Kidney epithelial cell (primary cell): ENCODE data around the gene TRPV5. TPM values are rescaled to one million over a fixed set of nuclear protein-coding genes. Genes with fewer than 3 reads are reported as not detected.

ENCODE experiments used
- DNase-seq: peaks from one replicate; pipeline ENCODE4 v3.0.0-alpha.2; 2010; ENCODE audit warnings: low read depth
- H3K27me3 ChIP-seq: 2 replicates; pipeline ENCODE4 v1.6.0; 2011; ENCODE audit warnings: low read length; ENCODE audit not compliant: control insufficient read depth, insufficient read depth
- H3K36me3 ChIP-seq: 2 replicates; pipeline ENCODE4 v1.5.1; 2011; ENCODE audit warnings: low read length; ENCODE audit not compliant: control insufficient read depth, insufficient read depth
- H3K4me3 ChIP-seq: 2 replicates; pipeline ENCODE4 v1.5.1; 2011; ENCODE audit warnings: low read depth, mild to moderate bottlenecking, control low read depth, low read length
- CTCF ChIP-seq: IDR thresholded peaks from 2 replicates; pipeline ENCODE4 v1.5.1; 2011; ENCODE audit warnings: mild to moderate bottlenecking, moderate library complexity, low read length, control low read depth, inconsistent platforms; ENCODE audit not compliant: insufficient read depth, poor library complexity, severe bottlenecking
- total RNA-seq: library from RNA; depleted of rRNA; stranded (reverse); fragments of >200 nt; gene quantifications from 2 replicates; pipeline ENCODE4 v1.2.3, GENCODE V29; 2015

The TRPV5 gene
- total RNA-seq, 1 donor from 2014 or later, result not detected

GRCh38 chr7:142939226-142939910 lies 5.8 kb upstream of the TRPV5 start, which contains the start of gene LLCFC1:
Gene LLCFC1, plus strand, starts transcription at chr7:142939484. Its CDS starts 138 bp downstream, at chr7:142939622.
- TF ChIP-seq CTCF, result peak; percentile 9
- no peak for DNase-seq
- no peaks in the 10 kb centered on the region for H3K27me3 ChIP-seq
- no peak within 1 kb of the TSS for H3K4me3 ChIP-seq
- H3K36me3 ChIP-seq, result no peaks in the 10 kb centered on the region

GRCh38 chr7:142938611-142939010 lies 5.1 kb upstream of the TRPV5 start:
- no peak for TF ChIP-seq CTCF
- no peak for DNase-seq
- Histone ChIP-seq H3K27me3 (no peaks in the 10 kb centered on the region), H3K4me3 (no peak overlapping the region), H3K36me3 (no peaks in the 10 kb centered on the region)

GRCh38 chr7:142935941-142936565 lies 2.5 kb upstream of the TRPV5 start:
- no peaks in the 10 kb centered on the region for H3K27me3 ChIP-seq
- DNase-seq, result no peak
- H3K36me3 ChIP-seq, result no peaks in the 10 kb centered on the region
- TF ChIP-seq CTCF, result no peak
- H3K4me3 ChIP-seq, result no peak overlapping the region

- Histone ChIP-seq H3K36me3 (no peaks in the 10 kb centered on the region), H3K27me3 (no peaks in the 10 kb centered on the region), H3K4me3 (no peak overlapping the region)
- no peak for TF ChIP-seq CTCF
- no peak for DNase-seq
Observed at GRCh38 chr7:142934056-142934455, 510 bp upstream of the TRPV5 start.

GRCh38 chr7:142933092-142933475 lies 462 bp downstream of the TRPV5 start:
- Histone ChIP-seq H3K27me3 (no peaks in the 10 kb centered on the region), H3K36me3 (no peaks in the 10 kb centered on the region), H3K4me3 (no peak overlapping the region)
- no peak for DNase-seq
- TF ChIP-seq CTCF, result no peak
